ENCODE results near the gene SNX2.
A peak's percentile ranks its signal among the peaks of the same experiment; 100 is the strongest.

The SNX2 gene

DNA sequence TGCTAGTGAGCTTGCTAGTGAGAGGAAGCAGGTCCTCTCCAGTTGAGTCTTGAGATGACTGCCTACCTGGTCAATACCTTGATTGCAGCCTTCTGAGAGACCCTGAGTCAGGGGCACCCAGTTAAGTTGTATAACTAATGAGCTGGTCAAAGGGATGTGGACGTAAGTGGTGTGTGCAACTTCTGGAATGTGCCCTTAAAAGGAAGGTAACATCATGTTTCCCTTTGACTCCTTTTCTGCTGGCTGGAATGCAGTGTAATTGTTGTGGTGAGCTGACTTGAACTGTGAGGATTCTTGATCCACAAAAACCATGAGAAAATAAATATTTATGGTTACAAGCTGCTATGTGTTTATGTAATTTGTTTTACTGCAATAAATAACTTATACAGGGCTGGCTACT lies 2.4 kb upstream of the SNX2 start:
- peak; percentile 35 for DNase-seq (ENCODE audit: low read depth)

DNA sequence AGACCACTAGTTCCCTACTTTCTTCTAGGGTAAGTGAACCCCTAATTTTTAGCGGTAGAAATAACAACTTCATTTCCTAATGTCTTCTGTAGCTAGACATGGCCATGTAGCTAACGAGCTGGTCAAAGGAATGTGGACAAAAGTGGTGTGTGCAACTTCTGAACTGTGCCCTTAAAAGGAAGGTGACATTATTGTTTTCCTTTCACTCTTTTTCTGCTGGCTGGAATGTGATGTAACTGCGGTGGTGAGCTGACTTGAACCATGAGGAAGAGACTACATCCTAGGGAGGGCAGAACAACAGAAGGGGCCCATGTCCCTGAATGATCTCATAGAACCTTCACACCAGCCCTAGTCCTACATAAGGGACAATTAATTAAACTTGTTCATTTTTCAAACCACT lies 1.3 kb upstream of the SNX2 start:
- no peak for DNase-seq (ENCODE audit: low read depth)

DNA sequence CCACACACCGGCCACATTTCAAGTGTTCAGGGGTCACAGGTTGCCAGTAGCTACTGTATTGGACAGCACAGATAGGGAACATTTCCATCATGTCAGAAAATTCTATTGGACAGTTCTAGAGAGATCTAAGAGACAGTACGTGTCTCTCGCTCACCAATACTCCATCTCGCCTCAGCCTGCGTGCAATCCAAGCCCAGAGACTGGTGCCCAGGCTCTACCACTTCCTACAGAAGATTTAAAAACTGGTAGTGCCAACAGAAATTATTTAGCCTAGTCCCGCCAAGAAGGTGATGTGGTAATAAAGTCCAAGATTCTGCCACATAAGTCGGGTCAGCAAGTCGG lies 390 bp upstream of the SNX2 start:
- no peak for DNase-seq (ENCODE audit: low read depth)

- DNase-seq (ENCODE audit: low read depth), result peak; percentile 12
Measured at GRCh38 chr5:122775550-122776542, 966 bp downstream of the SNX2 start.

GRCh38 chr5:122778157-122778556 lies 3.3 kb downstream of the SNX2 start:
- no peak for DNase-seq (ENCODE audit: low read depth)

DNA sequence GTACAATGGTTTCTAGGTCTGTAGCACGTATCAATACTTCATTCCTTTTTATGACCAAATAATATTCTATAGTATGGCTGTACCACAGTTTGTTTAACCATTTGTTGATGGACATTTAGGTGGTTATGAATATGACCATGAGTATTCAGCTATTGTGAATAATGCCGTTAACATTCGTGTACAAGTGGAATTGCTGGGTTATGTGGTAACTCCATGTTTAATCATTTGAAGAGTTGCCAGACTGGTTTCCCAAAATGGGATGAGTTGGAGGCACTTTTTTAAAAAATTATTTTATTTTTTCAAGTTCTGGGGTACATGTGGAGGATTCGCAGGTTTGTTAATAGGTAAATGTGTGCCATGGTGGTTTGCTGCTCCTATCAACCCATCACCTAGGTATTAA lies 4.6 kb downstream of the SNX2 start:
- DNase-seq (ENCODE audit: low read depth), result no peak

DNA sequence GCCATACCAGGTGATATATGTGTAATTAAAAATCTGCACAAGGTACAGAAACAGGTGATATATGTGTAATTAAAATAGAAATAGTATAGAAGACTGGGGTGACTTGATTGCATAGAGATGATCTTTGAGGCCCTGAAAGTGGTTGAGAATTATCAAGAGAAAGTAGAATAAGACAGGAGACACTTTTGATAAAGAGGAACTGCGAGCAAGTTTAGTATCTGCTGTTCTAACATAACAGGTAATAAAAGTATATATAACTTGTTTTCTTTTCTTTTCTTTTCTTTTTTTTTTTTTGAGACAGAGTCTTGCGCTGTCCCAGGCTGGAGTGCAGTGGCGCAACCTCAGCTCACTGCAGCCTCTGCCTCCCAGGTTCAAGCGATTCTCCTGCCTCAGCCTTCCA lies 5.4 kb downstream of the SNX2 start:
- DNase-seq (ENCODE audit: low read depth), result no peak

- DNase-seq (ENCODE audit: low read depth), result no peak
Measured at GRCh38 chr5:122781465-122781864, 6.6 kb downstream of the SNX2 start.

- no peak for DNase-seq (ENCODE audit: low read depth)
Measured at GRCh38 chr5:122785294-122785693, 10.4 kb downstream of the SNX2 start.

DNA sequence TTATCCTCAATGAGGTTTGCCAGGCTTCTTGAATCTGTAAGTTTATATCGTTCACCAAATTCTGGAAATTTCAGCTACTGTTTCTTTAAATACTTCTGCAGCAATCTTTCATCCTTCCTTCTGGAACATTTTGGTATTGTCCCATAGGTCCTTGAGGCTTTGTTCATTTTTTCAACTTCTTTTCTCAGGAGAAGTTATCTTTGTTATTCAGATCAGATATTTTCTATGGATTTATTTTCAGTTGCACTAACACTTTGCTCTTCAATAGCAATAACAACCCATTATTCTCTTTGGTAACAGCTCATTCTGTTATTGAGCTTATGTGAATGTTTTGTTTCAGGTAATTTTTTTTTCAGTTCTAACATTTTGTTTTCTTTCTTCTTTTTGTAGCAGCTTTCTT lies 13.5 kb downstream of the SNX2 start:
- no peak for DNase-seq (ENCODE audit: low read depth)

DNA sequence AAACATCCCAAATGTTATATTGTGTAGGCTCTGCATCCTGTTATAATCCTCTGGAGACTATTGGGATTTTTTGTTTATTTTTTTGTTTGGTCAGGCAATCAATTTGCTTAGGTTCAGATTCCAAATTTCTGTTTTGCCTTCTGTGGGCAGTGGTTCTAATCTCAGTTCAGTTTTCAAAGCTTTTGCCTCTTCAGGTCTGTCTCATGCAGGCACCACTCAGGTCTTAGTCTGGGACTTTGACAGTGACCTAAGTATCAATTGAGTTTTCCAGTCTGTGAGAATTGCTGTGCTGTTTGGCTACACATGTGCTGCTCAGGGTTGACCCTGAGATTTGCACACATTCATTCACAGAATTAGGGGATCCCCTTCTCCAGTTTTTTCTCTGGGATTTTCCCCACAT lies 14.1 kb downstream of the SNX2 start:
- DNase-seq (ENCODE audit: low read depth), result no peak

- no peak for DNase-seq (ENCODE audit: low read depth)
Measured at GRCh38 chr5:122789461-122790171, 14.7 kb downstream of the SNX2 start.

DNA sequence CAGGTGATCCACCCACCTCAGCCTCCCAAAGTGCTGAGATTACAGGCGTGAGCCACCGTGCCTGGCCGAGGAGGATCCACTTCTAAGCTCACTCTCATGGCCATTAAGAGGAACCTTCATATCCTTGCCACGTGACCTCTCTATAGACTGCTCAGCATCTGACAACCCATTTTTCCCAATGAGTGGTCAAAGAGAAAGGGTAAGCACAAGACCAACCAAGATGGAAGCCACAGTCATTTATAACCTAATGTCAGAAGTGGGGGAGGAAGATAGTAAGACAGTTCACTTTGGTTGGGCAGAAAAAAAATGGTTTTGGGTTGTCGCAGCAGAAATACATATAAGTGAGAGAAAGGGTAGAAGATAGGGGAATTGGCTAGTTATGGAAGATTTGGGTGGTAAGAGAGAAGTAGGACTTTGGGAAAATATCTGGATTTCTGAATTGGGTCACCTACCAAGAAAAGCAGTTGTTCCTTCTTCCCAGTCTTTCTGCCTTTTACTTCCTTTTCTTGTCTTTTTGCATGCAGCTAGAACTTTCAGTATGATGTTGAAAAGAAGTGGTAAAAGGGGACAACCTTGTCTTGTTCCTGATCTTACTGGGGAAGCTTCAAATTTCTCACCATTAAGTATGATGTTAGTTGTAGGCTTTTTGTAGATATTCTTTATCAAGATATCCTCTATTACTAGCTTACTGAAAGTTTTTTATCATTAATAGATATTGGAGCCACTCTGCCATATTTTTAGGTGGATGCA lies 15.6 kb downstream of the SNX2 start:
- DNase-seq (ENCODE audit: low read depth), result no peak

GRCh38 chr5:122805481-122805880 lies 30.6 kb downstream of the SNX2 start:
- DNase-seq (ENCODE audit: low read depth), result peak; percentile 62

DNA sequence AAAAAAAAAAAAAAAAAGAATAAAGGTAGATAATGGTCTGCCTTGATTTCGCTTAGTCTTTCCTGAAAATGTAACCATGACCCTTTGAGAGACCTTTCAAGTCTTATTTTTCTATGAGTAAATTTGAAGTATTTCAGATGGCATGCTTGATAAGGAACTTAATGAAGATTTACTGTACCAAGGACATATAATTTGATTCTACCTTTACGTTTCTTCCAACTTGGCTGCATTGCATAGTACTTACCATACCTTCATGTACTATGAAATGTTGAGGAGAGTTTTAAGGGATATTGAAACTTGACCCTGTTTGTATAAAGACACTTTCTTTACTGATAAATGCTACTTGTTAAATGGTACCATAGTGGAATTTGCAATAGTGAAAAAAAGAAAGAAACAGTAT lies 35.5 kb downstream of the SNX2 start:
- DNase-seq (ENCODE audit: low read depth), result no peak

- DNase-seq (ENCODE audit: low read depth), result no peak
Measured at GRCh38 chr5:122815218-122815767, 40.4 kb downstream of the SNX2 start.

GRCh38 chr5:122816756-122817155 lies 41.9 kb downstream of the SNX2 start:
- no peak for DNase-seq (ENCODE audit: low read depth)

DNA sequence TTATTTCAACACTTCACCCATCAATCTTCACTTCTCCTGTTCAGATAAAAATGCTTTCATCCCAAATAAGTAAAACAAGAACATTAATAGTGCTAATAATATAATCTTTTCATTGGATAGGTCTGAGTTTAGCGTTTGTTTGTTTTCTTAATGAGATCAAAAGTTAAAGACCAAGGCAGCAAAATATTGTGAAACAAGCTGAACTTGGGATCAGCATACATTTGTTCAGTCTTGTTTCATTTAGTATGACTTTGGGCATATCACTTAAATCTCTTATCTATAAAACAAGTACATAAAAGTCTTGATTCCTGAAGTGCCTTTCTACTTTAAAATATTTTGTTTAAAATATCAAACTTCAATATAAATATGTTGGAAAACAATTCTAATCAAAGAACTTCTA lies 57.1 kb downstream of the SNX2 start:
- no peak for DNase-seq (ENCODE audit: low read depth)

- DNase-seq (ENCODE audit: low read depth), result no peak
Measured at GRCh38 chr5:122835681-122836080, 60.8 kb downstream of the SNX2 start.

DNA sequence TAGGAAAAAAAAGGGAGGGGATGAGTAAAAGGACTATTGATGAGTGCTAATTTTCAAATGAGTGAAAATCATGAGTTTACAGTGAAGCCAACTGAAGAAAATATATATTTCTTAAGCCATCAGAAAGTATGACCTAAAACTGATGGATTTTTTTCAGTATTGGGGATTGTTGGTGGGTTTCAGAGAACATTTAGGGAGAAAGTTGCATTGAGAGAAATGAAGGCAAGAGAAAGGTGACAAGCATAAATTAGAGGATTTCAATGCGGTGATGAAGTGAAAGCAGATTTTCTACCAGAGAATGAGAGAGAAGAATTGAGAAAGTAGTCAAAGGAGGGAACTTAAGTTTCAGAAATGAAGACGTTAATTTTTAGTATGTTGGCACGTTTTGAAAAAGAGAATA lies 62.1 kb downstream of the SNX2 start:
- no peak for DNase-seq (ENCODE audit: low read depth)

GRCh38 chr5:122839731-122840130 lies 64.9 kb downstream of the SNX2 start:
- DNase-seq (ENCODE audit: low read depth), result no peak

DNA sequence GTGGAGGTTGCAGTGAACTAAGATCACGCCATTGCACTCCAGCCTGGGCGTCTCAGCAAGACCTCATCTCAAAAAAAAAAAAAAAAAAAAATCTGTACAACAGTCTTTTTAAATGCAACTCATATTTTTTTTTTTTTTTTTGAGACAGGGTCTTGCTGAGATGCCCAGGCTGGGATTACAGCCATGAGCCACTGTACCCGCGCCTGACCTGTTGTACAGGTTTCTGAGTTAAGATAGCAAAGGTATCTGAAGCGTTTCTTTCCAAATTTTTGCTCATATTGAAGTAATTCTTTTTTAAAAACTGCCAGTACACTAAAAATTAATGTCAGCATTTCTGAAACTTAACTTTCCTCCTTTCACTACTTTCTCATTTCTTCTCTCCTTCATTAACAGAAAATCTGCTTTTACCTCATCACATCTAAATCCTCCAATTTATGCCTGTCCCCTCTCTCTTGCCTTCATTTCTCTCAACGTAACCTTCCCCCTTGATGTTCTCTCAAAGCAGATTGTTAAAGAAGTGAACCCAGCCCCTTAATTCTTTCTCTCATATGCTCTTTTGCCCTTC lies 67.2 kb downstream of the SNX2 start:
- no peak for DNase-seq (ENCODE audit: low read depth)

All from fibroblast of gingiva (primary cell).